WERI-Rb-1 (cell line): Measurements from ENCODE around the gene MEFV.
"Not testable (repeated sequence)": the region's sequence is repeated elsewhere in the genome, so short reads cannot be mapped to it uniquely, and the experiment has no call there.

Source experiments
- DNase-seq: peaks from one replicate; pipeline ENCODE4 v3.0.0-alpha.2; 2020
- H3K27ac ChIP-seq: fragments of 250-450 bp; sonication (Bioruptor Pico); 2 replicates; pipeline ENCODE4 v1.5.1; 2020; ENCODE audit warnings: mild to moderate bottlenecking, moderate library complexity
- H3K27me3 ChIP-seq: fragments of 250-450 bp; sonication (Bioruptor Pico); 2 replicates; pipeline ENCODE4 v1.5.1; 2021; ENCODE audit warnings: mild to moderate bottlenecking, low read depth, moderate library complexity; ENCODE audit not compliant: insufficient read depth, severe bottlenecking
- H3K36me3 ChIP-seq: fragments of 250-450 bp; sonication (Bioruptor Pico); 2 replicates; pipeline ENCODE4 v1.5.1; 2020; ENCODE audit warnings: mild to moderate bottlenecking, moderate library complexity
- H3K4me3 ChIP-seq: 2 replicates; pipeline ENCODE4 v1.5.1; 2011; ENCODE audit warnings: low read depth, mild to moderate bottlenecking, control low read depth, low read length
- H3K9me3 ChIP-seq: fragments of 250-450 bp; sonication (Bioruptor Pico); 2 replicates; pipeline ENCODE4 v1.5.1; 2021; ENCODE audit warnings: mild to moderate bottlenecking, moderate library complexity; ENCODE audit not compliant: severe bottlenecking
- TF ChIP-seq, protein P1 (sequence below): IDR thresholded peaks from 2 replicates; pipeline ENCODE4 v1.5.1; 2011; ENCODE audit warnings: low read depth, mild to moderate bottlenecking, control low read depth, inconsistent platforms, low read length

MEFV gene

DNA sequence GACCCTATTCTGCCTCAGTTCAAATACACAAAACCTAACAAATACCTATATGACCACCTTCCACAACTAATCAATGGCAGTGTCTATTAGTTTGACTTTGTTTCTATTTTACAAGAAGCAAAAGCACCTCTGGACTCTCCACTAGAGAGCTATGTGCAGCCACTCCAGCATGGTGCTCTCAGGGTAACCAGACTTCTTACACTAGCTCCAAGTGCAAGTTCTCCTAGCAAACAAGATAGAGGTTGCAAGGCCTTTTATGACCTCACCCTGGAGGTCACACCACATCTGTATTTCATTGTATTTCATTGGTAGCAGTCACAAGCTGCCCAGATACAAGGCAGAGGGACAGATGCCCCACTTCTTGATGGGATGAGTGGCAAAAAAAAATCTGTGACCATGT lies 18.5 kb upstream of the MEFV start:
- Histone ChIP-seq H3K9me3 (peaks cover 3% of the 10 kb centered on the region), H3K4me3 (no peak overlapping the region), H3K27me3 (no peaks in the 10 kb centered on the region), H3K27ac (no peak overlapping the region), H3K36me3 (no peaks in the 10 kb centered on the region)
- no peak for DNase-seq
- TF ChIP-seq, protein P1, sequence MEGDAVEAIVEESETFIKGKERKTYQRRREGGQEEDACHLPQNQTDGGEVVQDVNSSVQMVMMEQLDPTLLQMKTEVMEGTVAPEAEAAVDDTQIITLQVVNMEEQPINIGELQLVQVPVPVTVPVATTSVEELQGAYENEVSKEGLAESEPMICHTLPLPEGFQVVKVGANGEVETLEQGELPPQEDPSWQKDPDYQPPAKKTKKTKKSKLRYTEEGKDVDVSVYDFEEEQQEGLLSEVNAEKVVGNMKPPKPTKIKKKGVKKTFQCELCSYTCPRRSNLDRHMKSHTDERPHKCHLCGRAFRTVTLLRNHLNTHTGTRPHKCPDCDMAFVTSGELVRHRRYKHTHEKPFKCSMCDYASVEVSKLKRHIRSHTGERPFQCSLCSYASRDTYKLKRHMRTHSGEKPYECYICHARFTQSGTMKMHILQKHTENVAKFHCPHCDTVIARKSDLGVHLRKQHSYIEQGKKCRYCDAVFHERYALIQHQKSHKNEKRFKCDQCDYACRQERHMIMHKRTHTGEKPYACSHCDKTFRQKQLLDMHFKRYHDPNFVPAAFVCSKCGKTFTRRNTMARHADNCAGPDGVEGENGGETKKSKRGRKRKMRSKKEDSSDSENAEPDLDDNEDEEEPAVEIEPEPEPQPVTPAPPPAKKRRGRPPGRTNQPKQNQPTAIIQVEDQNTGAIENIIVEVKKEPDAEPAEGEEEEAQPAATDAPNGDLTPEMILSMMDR: no peak

DNA sequence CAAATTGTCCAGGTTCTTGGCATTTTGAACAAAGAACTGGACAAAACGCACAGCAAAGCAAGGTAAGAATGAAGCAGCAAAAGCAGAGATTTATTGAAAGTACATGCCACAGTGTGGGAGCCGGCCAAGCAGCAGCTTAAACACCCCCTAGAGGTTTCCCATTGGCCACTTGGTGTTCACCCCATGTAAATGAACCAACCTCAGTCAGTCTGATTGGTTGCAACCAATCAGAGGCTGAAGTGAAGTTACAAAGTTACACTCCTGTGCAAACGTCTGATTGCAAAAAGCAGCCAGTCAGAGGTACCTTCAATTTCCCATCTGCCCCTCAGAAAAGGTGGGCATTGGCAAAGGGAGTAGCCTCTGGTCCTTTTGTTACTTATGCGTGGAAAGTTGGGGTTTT lies 18.1 kb upstream of the MEFV start:
- DNase-seq: peak; percentile 38
- peaks cover 3% of the 10 kb centered on the region for H3K9me3 ChIP-seq
- no peaks in the 10 kb centered on the region for H3K36me3 ChIP-seq
- no peaks in the 10 kb centered on the region for H3K27me3 ChIP-seq
- H3K4me3 ChIP-seq: no peak overlapping the region
- TF ChIP-seq, protein P1: no peak
- peak overlapping the region; percentile 6; the same call in 1 of the 2 replicates for H3K27ac ChIP-seq

DNA sequence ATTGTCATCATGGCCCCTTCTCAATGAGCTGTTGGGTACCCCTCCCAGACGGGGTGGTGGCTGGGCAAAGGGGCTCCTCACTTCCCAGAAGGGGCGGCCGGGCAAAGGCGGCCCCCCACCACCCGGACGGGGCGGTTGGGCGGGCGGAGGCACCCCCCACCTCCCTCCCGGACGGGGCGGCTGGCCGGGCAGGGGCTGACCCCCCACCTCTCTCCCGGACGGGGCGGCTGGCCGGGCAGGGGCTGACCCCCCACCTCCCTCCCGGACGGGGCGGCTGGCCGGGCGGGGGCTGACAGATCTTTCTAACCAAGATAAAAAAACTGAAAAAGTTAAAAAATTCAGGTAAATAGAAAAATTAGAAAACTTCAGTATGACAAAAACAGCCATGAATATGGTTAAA lies 14.8 kb upstream of the MEFV start:
- not testable (repeated sequence) for DNase-seq, H3K27me3 ChIP-seq, H3K9me3 ChIP-seq, H3K27ac ChIP-seq, H3K36me3 ChIP-seq, H3K4me3 ChIP-seq

DNA sequence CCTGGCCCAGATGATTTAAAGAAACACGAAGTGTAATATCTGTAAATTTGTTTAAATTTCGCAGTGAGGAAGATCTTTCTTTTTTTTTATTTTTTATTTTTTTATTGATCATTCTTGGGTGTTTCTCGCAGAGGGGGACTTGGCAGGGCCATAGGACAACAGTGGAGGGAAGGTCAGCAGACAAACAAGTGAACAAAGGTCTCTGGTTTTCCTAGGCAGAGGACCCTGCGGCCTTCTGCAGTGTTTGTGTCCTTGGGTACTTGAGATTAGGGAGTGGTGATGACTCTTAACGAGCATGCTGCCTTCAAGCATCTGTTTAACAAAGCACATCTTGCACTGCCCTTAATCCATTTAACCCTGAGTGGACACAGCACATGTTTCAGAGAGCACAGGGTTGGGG lies 14.3 kb upstream of the MEFV start:
- not testable (repeated sequence) for H3K9me3 ChIP-seq, DNase-seq, H3K27me3 ChIP-seq, H3K4me3 ChIP-seq, H3K36me3 ChIP-seq
- peak overlapping the region; percentile 66 for H3K27ac ChIP-seq

DNA sequence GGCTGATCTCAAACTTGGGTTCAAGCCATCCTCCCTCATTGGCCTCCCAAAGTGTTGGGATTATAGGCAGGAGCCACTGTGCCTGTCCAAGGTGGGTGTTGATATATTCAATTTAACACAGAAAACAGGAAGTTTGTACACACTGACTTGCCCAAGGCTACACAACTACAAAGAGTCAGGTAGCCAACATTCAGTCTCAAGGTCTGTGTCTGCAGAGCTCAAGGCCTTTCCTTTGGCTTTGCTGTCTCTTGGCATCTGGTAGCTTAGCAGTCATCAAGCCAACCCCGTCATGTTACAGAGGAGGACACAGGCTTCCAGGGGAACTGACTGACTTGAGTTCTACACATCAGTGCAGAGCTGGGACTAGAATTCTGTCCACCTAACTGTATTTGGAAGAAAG lies 11.9 kb upstream of the MEFV start:
- H3K4me3 ChIP-seq: no peak overlapping the region
- TF ChIP-seq, protein P1: no peak

DNA sequence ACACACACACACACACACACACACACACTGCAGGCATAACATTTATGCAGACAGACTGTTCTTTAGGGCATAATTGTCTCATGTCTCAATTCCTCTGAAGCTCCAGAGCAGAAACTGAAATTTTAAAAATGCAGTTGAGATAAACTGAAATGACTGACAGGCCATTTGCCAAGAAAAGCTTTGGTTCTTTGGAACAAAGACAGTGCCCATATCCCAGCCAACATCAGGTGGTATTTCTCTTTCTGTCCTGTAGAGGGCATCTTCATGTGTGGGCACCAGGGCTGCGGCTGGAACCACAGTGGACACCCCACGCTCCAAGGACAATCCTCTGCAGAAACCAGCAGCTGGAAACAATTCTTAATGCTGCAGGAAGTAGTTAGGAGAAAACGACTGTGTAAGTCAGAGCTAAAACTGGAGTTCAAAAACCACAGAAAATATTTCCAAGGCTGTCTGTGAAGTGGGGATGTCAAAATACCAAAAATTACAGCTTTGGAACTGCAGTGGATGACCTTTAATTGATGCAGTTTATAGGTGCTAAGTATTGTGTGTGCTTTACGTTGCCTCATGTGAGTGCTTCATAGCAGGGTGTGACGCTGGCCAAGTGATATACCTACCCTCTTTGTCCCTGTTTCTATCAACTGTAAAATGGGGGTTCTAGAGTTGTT lies 10.6 kb upstream of the MEFV start:
- Histone ChIP-seq H3K27me3 (no peaks in the 10 kb centered on the region), H3K27ac (no peak overlapping the region; the same call in 1 of the 2 replicates), H3K4me3 (no peak overlapping the region), H3K9me3 (peaks cover 3% of the 10 kb centered on the region), H3K36me3 (no peaks in the 10 kb centered on the region)
- peak; percentile 47 for DNase-seq
- TF ChIP-seq, protein P1: peak; percentile 75

More for the DNA sequence above, 11.9 kb upstream of the MEFV start:
- Histone ChIP-seq H3K27ac (no peak overlapping the region), H3K27me3 (no peaks in the 10 kb centered on the region), H3K36me3 (no peaks in the 10 kb centered on the region), H3K9me3 (peaks cover 3% of the 10 kb centered on the region)
- no peak for DNase-seq
